ENCODE results near the gene SSH3. TPM values are rescaled to one million over a fixed set of nuclear protein-coding genes. Genes with fewer than 3 reads are reported as not detected.

SSH3 gene
- total RNA-seq, 1 experiment from 2014 or later = 19.0 TPM

DNA sequence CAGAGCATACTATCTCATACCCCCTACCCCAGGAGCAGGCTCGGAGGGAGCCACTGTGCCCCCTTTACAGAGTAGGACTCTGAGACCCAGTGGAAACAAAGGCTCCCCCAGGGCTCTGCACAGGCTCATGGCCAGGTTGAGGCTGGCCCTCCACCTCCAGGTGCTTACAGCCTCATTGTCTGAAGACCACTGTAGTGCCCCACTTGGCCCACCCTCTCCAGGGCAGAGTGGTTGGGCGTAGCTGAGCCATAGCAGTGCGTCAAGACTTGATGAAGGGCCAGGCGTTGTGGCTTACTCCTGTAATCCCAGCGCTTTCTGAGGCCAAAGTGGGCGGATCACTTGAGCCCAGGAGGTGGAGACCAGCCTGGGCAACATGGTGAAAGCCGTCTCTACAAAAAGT lies 12.5 kb upstream of the SSH3 start:
- DNase-seq (ENCODE audit: low read depth) = no peak

GRCh38 chr11:67291481-67292381 lies 11.6 kb upstream of the SSH3 start:
- no peak for DNase-seq (ENCODE audit: low read depth)

- no peak for DNase-seq (ENCODE audit: low read depth)
Measured at GRCh38 chr11:67292671-67293070, 10.7 kb upstream of the SSH3 start.

GRCh38 chr11:67293090-67293489 lies 10.2 kb upstream of the SSH3 start:
- peak; percentile 87 for DNase-seq (ENCODE audit: low read depth)

GRCh38 chr11:67295846-67296245 lies 7.5 kb upstream of the SSH3 start:
- no peak for DNase-seq (ENCODE audit: low read depth)

GRCh38 chr11:67298786-67299185 lies 4.5 kb upstream of the SSH3 start:
- DNase-seq (ENCODE audit: low read depth) = no peak

GRCh38 chr11:67299471-67300191 lies 3.7 kb upstream of the SSH3 start:
- no peak for DNase-seq (ENCODE audit: low read depth)

GRCh38 chr11:67300256-67300755 lies 3.0 kb upstream of the SSH3 start:
- no peak for DNase-seq (ENCODE audit: low read depth)

- DNase-seq (ENCODE audit: low read depth) = no peak
Measured at GRCh38 chr11:67300756-67301312, 2.5 kb upstream of the SSH3 start.

DNA sequence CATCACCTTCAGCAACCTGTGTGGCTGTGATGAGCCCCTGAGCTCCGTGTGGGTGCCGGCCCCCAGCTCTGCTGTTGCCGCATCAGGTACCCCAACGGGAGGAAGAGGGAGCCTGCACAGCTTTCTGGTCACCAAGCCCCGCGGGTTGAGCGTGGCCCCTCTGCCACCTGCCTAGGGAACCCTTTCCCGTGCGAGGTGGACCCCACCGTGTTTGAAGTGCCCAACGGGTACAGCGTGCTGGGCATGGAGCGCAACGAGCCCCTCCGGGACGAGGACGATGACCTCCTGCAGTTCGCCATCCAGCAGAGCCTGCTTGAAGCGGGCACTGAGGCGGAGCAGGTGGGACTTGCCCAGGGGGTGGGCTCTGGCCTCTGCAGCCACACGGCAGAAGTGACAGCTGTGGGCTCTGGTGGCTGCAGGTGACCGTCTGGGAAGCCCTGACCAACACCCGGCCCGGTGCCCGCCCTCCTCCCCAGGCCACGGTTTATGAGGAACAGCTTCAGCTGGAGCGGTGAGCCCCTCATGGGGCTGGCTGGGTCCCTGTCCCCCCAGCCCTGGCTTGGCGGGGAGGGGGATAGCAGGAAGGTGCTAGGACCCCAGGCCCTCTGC lies 1.9 kb upstream of the SSH3 start:
- no peak for DNase-seq (ENCODE audit: low read depth)

- DNase-seq (ENCODE audit: low read depth) = peak; percentile 87
Measured at GRCh38 chr11:67301951-67302516, 1.3 kb upstream of the SSH3 start.

DNA sequence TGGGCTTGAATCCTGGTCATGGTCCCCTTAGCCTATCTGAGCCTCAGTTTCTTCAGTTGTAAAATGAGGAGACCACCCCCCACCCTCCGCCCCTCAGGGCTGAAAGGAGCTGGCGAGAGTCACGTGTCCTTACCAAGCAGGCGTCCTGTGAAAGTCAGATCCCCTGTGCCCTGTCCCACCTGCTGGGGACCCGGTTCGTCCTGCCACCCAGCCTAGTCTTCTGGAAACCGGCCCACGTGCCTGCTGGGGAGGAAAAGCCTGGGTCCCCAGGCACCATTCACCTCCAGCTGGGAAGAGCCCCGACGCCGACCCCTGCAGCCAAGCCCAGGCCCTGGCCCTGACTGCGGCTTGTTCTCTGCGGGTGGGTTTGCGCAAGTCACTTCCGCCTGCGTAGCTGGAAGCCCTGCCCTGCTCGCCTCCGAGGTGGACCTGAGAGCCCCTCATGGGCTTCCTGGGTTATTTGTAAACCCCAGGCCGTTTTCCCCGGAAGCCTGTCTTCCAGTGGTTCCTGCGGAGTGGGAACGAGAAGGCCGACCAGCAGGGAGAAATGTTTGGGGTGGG lies 679 bp upstream of the SSH3 start:
- DNase-seq (ENCODE audit: low read depth) = no peak

GRCh38 chr11:67303835-67304411 lies 593 bp downstream of the SSH3 start:
- DNase-seq (ENCODE audit: low read depth) = no peak

GRCh38 chr11:67304511-67305113 lies 1.3 kb downstream of the SSH3 start:
- no peak for DNase-seq (ENCODE audit: low read depth)

DNA sequence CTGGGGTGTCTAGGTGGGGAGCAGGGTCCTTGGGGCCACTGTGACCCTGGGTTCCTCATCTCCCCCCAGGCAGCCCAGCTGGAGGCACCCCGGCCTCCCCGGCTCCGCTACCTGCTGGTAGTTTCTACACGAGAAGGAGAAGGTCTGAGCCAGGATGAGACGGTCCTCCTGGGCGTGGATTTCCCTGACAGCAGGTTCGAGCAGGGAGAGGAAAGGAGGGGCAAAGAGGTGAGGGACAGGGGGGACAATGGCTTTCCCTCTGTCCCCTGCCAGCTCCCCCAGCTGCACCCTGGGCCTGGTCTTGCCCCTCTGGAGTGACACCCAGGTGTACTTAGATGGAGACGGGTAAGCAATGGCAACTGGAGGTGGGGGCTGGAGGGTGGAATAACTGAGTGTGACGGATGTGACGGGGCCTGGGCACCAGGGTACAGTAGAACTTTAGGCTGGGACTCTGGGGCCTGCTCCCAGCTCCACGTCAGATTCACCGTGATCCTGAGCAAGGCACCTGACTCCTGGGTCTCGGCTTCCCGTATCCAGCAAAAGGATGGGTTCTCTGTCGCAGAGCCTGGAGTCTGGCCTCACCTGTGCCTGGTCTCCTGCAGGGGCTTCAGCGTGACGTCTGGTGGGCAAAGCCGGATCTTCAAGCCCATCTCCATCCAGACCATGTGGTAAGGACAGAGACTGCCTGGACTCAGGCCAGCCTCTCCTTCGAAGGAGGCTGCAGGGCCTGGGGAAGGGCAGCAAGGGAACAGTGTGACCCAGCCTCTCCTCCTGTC lies 3.6 kb downstream of the SSH3 start:
- DNase-seq (ENCODE audit: low read depth) = no peak

- DNase-seq (ENCODE audit: low read depth) = no peak
Measured at GRCh38 chr11:67307545-67308001, 4.2 kb downstream of the SSH3 start.

GRCh38 chr11:67308031-67308866 lies 4.9 kb downstream of the SSH3 start:
- DNase-seq (ENCODE audit: low read depth) = no peak

DNA sequence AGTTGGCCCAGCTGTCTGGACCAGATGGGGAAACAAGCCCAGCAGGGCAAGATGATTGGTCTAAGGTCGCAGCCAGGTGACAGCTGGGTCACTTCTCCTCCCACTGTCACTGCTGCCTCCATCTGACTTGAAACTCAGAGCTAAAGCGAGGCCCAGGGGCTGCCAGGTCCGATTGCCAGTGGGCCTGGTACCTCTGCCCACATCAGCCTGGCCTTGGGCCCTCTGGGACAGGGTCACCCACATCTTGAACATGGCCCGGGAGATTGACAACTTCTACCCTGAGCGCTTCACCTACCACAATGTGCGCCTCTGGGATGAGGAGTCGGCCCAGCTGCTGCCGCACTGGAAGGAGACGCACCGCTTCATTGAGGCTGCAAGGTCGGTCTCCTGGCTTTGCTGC lies 5.8 kb downstream of the SSH3 start:
- no peak for DNase-seq (ENCODE audit: low read depth)

DNA sequence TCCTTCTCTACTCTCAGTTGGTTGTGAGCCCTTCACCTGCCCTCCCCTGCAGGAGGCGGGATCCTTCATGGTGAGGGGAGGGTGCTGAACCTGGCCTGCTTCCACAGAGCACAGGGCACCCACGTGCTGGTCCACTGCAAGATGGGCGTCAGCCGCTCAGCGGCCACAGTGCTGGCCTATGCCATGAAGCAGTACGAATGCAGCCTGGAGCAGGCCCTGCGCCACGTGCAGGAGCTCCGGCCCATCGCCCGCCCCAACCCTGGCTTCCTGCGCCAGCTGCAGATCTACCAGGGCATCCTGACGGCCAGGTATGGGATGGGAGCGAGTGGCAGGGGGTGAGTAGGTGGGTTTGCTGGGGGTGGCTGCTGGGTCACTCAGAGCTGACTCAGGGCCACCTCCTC lies 6.3 kb downstream of the SSH3 start:
- DNase-seq (ENCODE audit: low read depth) = no peak
